Activated CD4-positive, CD25-positive, alpha-beta regulatory T cell treated with anti-CD3 and anti-CD28 coated beads, Interleukin-2, amount 50 U/mL, for 24 hours (primary cell): Measurements from ENCODE around the gene GYPC.
"Not testable (repeated sequence)": the region's sequence is repeated elsewhere in the genome, so short reads cannot be mapped to it uniquely, and the experiment has no call there.

Experiments
- ATAC-seq, 2 donors: fragments of 150-1000 bp; cut with Tn5 transposase; one replicate each; pipeline ENCODE4 v1.10.0; 2021; ENCODE audit warnings: mild to moderate bottlenecking in 1 of 2, moderate library complexity in 1 of 2

Gene GYPC, protein sequence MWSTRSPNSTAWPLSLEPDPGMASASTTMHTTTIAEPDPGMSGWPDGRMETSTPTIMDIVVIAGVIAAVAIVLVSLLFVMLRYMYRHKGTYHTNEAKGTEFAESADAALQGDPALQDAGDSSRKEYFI

DNA sequence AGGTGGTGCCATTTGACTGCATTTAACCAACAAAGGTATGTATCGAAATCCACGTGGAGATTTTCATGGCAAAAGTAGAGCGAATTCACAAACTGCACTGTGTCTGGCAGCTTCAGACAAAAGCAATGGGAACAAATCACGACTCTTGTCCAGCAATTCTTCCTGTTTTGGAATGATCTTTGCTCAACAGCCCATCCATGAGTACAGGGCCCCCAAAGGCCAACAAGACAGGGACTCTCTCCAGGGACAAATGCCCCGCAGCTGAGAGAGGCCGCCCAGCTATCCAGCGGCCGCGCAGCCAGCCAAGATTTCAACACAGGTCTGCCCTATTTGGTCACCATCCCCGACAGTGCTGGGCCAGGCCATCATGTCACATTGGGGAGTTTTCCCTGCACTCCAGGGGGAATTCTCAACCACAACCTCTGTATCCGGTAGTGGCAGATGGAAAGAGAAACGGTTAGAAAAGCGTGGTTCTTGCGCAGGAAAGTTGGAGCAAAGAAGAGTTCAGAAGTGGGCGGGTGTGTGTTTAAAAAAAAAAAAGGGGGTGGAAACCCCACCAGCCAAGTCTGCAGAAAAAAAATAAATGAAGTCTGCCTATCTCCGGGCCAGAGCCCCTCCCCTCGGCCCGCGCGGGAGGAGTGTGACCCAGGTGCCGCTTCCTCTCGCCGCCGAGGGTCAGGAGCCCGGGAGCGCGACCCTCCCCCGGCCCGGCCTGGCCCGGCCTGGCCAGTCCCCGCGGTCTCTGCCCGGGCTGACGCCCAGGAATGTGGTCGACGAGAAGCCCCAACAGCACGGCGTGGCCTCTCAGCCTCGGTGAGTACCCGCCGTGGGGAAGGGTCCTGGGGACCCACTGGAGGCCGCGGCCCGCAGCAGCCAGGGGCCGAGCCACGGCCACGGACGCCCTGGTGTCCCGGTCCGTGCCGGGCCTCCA lies at the start of gene GYPC:
Gene GYPC (plus strand): TSS at position 659 of the 931 bp plus-strand sequence. CDS start 106 bp downstream, at position 765.
- ATAC-seq: peak; percentile 13 to 16

DNA sequence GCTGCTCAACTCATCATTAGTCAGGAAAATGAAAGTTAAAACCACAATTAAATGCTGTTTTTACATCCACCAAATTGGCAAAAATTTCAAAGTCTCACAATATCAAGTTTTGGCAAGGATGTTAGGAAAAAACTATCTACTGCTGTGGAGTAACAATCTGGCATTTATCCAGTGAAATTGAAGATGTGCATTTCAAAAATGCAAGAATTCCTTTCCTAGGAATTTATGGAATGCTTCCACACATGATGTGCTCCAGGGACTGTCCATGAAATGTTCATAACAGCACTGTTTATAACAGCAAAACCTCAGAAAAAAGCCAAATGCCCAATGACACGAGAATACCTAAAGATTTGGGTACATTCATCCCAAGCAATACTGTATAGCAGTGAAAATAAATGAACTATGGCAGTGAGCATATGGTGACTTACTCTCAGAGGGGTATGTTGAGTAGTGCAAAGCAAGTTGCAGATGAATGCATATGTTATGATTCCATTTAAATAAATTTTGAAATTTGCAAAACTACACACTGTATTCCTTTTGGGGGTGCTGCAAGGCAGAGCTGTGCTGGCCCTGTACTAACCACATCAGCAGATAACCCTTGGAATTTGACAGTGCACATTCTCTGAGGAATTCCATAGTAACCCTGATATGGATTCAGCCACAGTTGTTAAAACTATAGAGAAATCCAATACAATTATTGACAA lies 41.3 kb upstream of the GYPC start:
- ATAC-seq: no peak

DNA sequence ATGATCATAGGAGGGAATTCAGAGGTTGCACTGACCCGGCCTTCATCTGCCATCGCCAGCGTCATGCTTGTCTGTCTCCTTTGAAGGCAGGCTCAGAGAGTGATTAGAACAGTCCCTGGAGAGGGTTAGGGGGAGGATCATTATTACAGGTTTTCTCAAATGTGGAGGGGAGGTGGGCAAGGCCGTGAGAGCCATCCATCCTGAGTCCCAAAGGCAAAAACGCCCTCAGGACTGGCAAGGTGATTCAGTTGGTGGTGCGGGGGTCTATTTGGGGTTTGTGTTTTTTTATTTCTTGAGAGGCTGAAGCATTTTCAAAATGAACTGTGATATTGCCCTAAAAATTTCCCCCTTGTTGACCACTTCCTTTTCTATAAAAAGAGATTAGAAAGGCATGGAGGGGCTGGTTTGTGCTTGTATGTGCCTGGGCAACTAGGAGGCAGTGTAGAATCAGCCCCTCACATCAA lies 39.3 kb upstream of the GYPC start:
- no peak for ATAC-seq

DNA sequence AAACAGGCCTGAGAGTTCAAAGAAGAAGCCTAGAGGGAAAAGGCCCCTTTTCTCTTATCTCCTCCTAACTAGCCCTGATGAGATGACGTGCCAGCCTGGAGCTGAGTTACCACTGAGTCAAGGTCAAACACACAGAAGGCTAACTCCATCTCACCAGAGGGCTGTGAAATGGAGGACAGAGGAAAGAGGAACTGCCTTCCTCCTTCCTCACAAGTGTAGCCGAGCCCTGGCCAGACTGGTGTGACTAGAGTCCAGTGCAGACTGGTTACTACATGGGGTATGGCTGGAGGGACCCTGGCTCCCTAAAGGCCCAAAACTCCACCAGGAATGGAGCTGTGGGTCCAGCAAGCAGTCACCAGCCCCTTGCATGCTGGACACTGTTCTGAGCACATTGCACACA lies 35.7 kb upstream of the GYPC start:
- no peak for ATAC-seq

DNA sequence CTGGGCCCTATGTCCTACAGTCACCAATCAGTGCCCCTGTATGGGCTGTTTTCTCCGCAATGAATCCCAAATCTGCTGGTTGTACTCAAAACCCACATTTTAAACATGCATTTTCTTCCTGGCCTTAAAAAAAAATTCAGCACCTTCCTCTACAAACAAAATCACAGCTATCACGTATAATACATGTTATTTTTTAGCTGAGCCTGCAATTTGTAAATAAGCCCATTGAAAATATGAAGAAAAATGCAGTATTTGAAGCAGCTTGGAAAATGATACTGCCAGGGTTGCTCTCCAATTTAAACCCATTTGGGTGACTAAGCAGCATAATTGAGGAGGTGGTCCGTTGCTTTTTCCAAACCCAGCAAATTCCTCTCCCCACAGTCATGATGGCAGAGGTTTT lies 33.0 kb upstream of the GYPC start:
- no peak for ATAC-seq

DNA sequence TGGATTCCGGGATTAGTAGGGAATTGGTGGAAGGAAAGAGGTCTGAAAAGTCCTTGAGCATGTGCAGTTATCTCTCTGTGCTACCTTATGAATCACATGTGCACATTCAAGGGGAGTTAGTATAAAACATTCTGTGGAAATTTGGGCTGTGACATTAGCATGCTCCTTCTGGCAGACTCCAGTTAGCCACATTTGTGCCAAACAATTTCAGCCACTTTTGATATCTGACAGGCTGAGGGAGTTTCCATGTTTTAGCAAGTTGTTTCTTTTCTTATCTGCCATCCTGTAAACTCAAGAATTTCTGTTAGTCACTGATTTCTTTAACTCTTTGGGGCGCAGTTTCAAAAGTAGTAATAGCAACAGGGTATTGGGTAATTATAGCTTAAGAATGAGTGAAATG lies 28.3 kb upstream of the GYPC start:
- no peak for ATAC-seq

DNA sequence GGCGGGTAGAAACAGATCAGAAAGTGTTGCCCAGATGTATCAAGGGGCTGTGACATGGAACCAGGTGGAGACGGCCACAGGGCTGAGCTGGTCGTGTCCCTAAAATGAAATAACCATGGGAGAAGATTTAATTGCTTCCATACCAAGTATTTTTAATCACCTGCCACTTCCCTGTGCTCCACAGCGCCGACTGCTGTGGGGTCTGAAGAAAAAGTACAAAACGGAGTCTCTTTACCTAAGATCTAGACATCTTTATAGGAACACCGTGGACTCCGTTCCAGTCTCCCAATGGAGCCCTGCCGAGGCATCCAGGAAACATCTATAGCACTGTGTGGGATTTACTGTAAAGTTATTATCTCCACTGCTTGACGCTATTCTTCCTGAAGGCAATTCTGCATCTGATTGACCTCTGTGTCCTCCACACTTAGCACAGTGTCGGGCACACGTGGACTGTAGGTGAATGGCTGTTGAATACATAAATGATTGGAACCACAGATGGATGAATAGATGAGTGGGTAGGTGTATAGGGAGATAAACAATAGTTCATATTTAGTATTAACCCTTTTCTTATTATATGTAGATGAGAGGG lies 21.6 kb upstream of the GYPC start:
- ATAC-seq: no peak

DNA sequence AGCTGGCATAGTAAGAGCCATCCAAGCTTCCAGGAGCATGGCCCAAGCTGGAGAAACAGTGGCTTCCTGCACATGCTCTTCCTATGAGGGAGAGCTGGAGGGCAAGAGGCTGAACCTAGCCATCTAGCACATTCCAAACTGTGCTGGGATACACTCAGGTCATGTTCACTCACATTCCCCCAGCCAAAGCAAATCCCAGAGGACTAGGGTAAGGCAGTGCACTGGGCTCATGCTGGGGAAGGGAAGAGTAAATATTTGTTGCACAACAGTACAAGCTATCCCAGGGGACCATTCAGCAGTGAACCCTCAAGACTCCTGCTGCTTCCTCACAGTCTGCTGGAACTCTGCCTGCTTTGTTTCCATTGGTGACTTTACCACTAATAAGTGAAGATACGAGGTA lies 20.7 kb upstream of the GYPC start:
- no peak for ATAC-seq

DNA sequence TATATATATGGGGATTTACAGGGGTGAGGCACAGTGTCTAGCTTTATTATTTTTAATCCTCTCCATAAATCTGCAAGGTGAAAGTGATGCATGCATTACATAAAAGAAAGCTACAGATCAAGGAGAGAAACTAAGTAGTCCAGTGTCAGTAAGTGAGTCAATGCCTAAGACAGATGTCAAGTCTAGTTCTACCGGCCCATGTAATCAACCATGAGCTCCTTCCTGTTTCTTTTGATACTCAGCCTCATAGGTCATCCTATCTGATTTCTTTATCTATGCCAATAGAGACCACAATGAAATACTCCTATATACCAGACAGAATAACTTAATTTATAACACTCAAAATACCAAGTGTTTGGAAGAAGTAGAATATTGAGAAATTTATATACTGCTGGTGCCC lies 20.2 kb upstream of the GYPC start:
- no peak for ATAC-seq

DNA sequence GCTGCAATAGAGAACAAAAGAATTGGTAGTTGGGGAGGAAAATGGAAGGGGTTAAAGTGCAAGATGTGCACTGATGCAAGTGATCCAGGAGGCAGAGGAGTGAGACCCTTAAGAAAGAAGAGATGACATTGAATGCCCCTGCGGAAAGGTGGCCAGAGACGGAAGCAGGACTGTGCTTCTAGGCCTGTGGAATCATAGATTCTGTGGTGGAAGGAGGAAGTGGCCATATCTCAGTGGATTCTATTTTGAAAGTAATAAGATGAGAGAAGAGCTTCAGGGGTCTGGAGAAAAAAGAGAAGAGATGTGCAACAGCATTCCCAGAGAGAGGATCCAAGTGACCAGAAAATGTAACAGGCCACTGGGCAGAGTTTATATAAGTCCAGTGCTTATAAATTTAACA lies 18.6 kb upstream of the GYPC start:
- ATAC-seq: no peak

DNA sequence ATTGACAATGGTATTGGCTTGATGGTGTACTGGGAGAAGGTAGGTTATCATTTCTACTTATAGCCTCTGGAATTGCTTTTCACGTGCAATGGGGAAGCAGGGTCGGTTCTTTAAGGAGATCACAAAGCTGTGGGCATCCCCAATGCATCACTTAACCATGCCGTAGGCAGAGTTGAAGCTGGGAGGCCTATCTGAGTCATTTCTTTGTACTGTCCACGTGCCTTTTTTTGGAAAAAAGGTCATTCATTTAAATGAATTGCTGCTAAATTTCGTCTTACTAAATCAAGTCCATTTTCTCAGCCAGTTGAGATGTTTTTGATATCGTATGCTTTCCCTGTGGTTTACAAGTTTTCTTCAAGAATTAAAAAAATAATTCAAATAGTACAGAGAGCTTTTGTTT lies 17.2 kb upstream of the GYPC start:
- ATAC-seq: no peak

DNA sequence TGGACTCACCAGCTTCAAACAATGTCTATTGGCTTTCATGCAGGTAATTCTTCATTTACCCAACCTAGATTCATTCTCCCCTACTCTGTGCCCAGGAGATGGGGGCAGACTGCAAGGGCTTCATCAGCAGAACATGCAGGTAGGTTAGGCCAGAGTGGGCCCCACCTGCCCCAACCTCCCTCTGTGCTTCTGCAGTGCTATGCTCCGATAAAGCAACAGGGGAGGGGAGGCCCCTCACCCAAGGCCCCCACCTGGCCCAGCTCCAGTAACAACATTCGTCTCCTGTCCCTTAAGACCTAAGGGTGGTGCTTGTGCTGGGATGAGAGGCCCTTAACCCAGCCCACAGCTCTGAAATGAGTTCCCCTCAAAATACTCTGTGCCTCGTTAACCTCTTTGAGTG lies 16.7 kb upstream of the GYPC start:
- no peak for ATAC-seq

DNA sequence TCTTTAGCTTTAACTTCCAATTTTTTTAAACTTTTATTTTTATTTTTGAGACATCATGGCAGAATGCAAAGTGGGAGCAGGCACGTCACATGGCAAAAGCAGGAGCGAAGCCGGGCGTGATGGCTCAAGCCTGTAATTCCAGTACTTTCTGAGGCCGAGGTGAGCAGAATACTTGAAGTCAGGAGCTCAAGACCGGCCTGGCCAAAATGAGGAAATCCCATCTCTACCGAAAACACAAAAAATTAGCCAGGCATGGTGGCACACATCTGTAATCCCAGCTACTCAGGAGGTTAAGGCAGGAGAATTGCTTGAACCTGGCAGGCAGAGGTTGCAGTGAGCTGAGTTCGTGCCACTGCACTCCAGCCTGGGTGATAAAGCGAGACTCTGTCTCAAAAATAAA lies 14.7 kb upstream of the GYPC start:
- not testable (repeated sequence) for ATAC-seq

DNA sequence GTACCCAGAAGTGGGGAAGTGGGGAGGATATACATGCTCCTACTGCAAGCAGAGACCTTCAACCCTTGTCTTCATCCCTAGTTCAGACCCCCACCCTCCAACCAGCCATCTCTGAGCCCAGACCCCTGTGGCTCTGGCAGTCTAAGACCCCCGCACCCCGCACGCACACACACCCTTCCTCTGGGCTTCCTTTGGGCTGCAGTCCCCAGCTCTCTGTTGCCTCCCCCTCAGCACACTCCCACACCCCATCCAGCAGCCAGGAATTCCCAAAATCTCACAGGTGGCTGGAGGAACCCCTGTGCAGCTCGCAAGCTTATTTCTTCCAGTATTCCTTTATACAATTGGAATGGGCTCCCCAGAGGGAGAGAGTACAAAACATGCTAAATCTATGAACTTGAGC lies 13.9 kb upstream of the GYPC start:
- ATAC-seq: no peak

DNA sequence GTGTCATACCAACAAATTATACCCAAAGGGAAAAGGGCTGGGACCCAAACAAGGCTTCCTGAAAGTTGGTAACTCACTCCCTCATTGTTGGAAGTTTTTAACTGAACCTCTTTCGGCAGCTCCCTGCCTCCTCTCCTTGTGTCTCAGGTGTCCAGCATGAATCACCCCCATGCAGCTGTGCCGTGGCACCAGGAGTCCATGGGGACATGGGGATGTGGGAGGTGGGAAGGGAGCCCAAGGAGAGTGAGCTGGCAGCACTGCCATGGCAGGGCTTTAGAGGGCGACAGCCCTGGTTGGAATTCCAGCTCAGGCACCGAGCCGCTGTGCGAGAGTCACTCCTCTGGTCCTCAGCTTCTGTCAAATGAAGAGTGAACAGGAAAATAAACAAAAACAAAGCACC lies 12.5 kb upstream of the GYPC start:
- ATAC-seq: no peak

DNA sequence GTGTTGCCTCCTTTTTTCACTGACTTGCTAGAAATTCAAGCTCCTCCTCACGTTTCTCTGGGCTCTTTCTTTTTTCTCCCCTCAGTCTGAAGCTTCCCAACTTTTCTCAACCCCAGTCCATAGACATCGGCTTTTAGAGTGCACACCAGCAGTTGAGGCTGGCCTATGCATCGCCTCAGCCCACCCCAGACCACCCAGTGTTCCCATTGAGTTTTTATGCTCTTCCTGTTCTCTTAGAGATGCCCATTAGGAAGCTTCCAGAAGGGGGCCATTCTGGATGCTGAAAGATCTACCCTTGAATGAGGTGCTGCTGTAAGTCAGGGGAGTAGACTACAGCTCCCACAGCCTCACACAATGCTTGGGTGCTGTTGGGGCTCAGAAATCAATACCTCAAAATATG lies 12.0 kb upstream of the GYPC start:
- no peak for ATAC-seq

DNA sequence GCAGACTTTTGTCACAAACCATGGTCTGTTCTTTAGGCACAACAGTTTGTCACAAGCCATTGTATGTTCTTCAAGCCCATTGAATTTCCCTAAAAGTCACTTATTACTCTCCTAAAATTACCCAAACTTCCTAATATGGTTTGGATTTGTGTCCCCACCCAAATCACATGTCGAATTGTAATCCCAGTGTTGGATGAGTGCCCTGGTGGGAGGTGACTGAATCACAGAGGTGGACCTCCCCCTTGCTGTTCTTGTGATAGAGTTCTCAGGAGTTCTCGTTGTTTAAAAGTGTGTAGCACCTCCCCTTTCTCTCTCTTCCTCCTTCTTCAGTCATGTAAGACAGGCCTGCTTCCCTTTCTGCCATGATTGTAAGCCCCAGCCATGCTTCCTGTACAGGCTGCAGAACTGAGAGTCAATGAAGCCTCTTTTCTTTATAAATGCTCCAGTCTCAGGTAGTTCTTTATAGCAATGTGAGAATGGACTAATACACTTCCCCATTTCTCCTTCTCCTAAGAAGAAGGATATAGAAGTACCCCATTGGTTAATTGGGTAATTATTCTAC lies 11.2 kb upstream of the GYPC start:
- peak in 1 of 2 donors; percentile 17 for ATAC-seq

DNA sequence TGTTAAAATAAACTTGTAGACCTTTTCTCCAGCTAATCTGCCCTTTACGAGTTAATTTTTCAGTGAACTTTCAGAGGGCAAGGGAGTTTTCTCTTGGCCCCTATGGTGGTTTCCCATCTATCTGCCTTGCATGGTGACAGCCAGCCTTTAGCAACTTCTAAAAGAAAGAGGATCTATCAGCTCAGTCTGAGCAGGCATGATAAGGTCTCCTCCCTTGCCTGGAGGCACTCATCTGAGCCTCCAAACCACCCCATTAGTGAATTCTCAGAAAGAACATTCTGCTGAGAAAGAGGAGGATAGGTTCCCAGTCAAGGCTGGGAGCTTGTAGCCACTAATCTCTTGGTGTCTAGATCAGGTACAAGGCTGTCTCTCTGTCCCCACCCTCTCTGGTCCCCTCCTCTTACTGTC lies 10.7 kb upstream of the GYPC start:
- ATAC-seq: no peak

DNA sequence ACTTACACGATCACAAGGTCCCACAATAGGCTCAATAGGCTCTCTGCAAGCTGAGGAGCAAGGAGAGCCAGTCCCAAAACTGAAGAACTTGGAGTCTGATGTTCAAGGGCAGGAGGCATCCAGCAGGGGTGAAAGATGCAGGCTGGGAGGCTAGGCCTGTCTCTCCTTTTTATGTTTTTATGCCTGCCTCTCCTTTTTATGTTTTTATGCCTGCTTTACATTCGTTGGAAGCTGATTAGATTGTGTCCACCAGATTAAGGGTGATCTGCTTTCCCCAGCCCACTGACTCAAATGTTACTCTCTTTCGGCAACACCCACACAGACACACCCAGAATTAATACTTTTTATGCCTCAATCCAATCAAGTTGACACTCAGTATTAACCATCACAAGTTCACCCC lies 9.9 kb upstream of the GYPC start:
- ATAC-seq: no peak

DNA sequence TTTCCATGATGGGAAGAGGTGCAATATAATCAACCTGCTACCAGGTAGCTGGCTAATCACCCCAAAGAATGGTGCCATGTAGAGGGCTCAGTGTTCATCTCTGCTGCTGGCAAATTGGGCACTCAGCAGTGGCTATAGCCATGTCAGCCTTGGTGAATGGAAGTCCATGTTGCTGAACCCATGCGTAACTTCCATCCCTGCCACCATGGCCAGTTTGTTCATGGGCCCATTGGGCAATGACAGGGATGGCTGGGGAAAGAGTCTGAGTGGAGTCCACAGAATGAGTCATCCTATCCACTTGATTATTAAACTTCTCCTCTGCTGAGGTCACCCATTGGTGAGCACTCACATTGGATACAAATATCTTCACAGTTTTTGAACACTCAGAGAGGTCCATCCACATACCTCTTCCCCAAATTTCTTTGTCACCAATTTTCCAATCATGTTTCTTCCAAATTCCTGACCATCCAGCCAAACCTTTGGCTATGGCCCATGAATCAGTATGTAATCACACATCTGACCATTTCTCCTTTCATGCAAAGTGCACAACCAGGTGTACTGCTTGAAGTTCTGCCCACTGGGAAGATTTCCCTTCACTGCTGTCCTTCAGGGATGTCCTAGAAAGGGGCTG lies 8.1 kb upstream of the GYPC start:
- ATAC-seq: not testable (repeated sequence)

DNA sequence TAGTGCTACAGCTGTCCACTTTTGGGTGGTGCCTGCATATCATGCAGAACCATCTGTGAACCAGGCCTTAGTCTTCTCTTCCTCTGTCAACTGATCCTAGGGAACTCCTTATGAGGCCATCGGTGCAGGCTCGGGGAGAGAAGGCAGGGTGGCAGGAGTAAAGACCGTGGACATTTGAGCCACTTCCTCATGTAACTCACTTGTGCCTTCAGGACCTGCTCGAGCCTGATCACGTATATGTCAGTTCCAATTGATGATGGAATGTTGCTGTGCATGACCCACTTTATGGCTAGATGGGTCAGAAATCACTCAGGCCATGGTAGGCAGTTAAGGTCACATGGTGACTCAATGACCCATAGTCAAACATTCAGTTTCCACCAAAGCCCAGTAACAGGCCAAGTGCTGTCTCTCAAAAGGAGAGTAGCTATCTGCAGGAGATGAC lies 7.6 kb upstream of the GYPC start:
- not testable (repeated sequence) for ATAC-seq

DNA sequence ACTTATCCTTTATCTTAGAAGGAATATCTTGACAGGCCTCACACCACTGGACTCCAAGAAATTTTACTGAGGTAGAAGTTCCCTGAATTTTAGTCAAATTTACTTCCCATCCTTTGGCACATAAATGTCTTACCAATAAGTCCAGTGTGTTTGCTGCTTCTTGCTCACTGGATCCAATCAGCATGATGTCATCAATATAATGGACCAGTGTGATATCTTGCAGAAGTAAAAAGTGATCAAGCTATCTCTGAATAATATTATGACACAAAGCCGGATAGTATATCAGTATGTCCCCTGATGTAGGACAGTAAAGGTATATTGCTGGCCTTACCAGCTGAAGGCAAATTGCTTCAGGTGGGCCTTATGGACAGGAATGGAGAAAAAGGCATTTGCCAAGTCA lies 6.9 kb upstream of the GYPC start:
- no peak for ATAC-seq
